Astrocyte (in vitro differentiated cells and primary cell): ENCODE data around the gene IRS4.

ENCODE experiments used
- EZH2 ChIP-seq: IDR thresholded peaks from 2 replicates; pipeline ENCODE4 v1.6.1; 2012; ENCODE audit warnings: mild to moderate bottlenecking, low read length, inconsistent platforms; ENCODE audit not compliant: insufficient read depth
- TF ChIP-seq, protein P1 (sequence below): IDR thresholded peaks from 2 replicates; pipeline ENCODE4 v1.5.1; 2011; ENCODE audit warnings: low read depth, mild to moderate bottlenecking, inconsistent platforms, low read length, moderate library complexity; ENCODE audit not compliant: insufficient read depth

DNA sequence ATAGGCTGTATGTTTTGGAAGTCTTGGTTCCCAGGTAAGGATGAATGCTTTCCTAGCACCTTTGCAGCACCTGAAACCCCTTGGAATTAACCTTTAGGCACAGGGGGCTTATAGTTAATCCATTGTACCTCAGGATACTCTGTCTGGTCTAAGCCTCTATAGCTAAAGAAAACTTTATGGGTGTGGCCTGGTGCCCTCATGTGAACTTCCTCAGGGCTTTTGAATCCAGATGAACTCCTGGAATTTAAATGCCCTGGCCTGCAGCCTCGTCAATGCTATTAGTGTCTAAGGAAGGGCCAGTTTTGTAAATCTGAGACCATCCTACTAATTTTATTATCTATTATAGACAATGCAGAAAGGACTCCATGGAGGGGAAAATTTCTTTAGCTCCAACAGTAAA lies 33.8 kb downstream of the IRS4 start:
- TF ChIP-seq, protein P1, sequence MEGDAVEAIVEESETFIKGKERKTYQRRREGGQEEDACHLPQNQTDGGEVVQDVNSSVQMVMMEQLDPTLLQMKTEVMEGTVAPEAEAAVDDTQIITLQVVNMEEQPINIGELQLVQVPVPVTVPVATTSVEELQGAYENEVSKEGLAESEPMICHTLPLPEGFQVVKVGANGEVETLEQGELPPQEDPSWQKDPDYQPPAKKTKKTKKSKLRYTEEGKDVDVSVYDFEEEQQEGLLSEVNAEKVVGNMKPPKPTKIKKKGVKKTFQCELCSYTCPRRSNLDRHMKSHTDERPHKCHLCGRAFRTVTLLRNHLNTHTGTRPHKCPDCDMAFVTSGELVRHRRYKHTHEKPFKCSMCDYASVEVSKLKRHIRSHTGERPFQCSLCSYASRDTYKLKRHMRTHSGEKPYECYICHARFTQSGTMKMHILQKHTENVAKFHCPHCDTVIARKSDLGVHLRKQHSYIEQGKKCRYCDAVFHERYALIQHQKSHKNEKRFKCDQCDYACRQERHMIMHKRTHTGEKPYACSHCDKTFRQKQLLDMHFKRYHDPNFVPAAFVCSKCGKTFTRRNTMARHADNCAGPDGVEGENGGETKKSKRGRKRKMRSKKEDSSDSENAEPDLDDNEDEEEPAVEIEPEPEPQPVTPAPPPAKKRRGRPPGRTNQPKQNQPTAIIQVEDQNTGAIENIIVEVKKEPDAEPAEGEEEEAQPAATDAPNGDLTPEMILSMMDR: no peak
- TF ChIP-seq EZH2: no peak
